HepG2 (cell line): ENCODE data around the gene TMEM31. TPM values are rescaled to one million over a fixed set of nuclear protein-coding genes. Genes with fewer than 3 reads are reported as not detected.
A peak's percentile ranks its signal among the peaks of the same experiment; 100 is the strongest.

ENCODE experiments used
- CENPX ChIP-seq: sonication (generic); formaldehyde crosslinking; IDR thresholded peaks from 2 replicates; pipeline ENCODE4 v1.9.0; 2021; ENCODE audit warnings: mild to moderate bottlenecking, missing genetic modification reagents, moderate library complexity
- GATA4 ChIP-seq: sonication (generic); IDR thresholded peaks from 2 replicates; pipeline ENCODE4 v1.6.1; 2016; ENCODE audit warnings: antibody characterized with exemption, low read depth, borderline replicate concordance
- GTF3A ChIP-seq: sonication (generic); formaldehyde crosslinking; conservative IDR thresholded peaks from 2 replicates; pipeline ENCODE4 v1.4.0; 2020; ENCODE audit warnings: mild to moderate bottlenecking, missing genetic modification reagents
- HDAC2 ChIP-seq: sonication (generic); formaldehyde crosslinking; IDR thresholded peaks from 2 replicates; pipeline ENCODE4 v1.4.0; 2020; ENCODE audit warnings: missing genetic modification reagents
- KLF15 ChIP-seq: sonication (generic); formaldehyde crosslinking; IDR thresholded peaks from 2 replicates; pipeline ENCODE4 v1.8.1; 2023; ENCODE audit warnings: borderline replicate concordance, mild to moderate bottlenecking, inconsistent platforms, missing genetic modification reagents, mixed read lengths
- NFYC ChIP-seq: IDR thresholded peaks from 2 replicates; pipeline ENCODE4 v1.6.1; 2016; ENCODE audit warnings: missing genetic modification reagents, missing compliant biosample characterization
- SALL2 ChIP-seq: sonication (generic); formaldehyde crosslinking; IDR thresholded peaks from 2 replicates; pipeline ENCODE4 v1.8.1; 2023; ENCODE audit warnings: mild to moderate bottlenecking, missing genetic modification reagents, inconsistent platforms
- STAG1 ChIP-seq: sonication (generic); formaldehyde crosslinking; IDR thresholded peaks from 2 replicates; pipeline ENCODE4 v1.4.0; 2020; ENCODE audit warnings: missing genetic modification reagents
- polyA plus RNA-seq, 8 experiments: library from polyadenylated mRNA; depleted of rRNA in 3 of 8; stranded (reverse) in 7 of 8; unstranded in 1 of 8; fragments of >200 nt; fragmentation: Illumina TruSeq in 4 of 8; extraction: Trizol in 4 of 8; gene quantifications; 2 replicates each; pipeline versions ENCODE4 v1.2.1 to v1.2.3, GENCODE V29; 2011 to 2016; ENCODE audit warnings: low read depth in 4 of 8, missing spikeins in 1 of 8, mixed read lengths in 1 of 8; ENCODE audit not compliant: insufficient read depth in 1 of 8
- total RNA-seq, 5 experiments: library from RNA; depleted of rRNA; stranded (reverse); fragments of >200 nt; fragmentation: Illumina TruSeq; extraction: Trizol; gene quantifications; 2 replicates each; pipeline ENCODE4 v1.2.3, GENCODE V29; 2016; ENCODE audit warnings: low read depth in 1 of 5
- TF ChIP-seq, protein P1 (sequence below): sonication (generic); formaldehyde crosslinking; IDR thresholded peaks from 2 replicates; pipeline ENCODE4 v1.4.0; 2020; ENCODE audit warnings: missing genetic modification reagents
- TF ChIP-seq, protein P2 (sequence below): IDR thresholded peaks from 2 replicates; pipeline ENCODE4 v1.6.1; 2016; ENCODE audit warnings: missing compliant biosample characterization, missing genetic modification reagents, borderline replicate concordance
- TF ChIP-seq, protein P3 (sequence below): sonication (generic); formaldehyde crosslinking; IDR thresholded peaks from 2 replicates; pipeline ENCODE4 v1.4.0; 2020; ENCODE audit warnings: missing genetic modification reagents
- TF ChIP-seq, protein P4 (sequence below): sonication (generic); formaldehyde crosslinking; IDR thresholded peaks from 2 replicates; pipeline ENCODE4 v1.8.0; 2022; ENCODE audit warnings: mild to moderate bottlenecking, missing genetic modification reagents, borderline replicate concordance
- TF ChIP-seq, protein P5 (sequence below): IDR thresholded peaks from 2 replicates; pipeline ENCODE4 v1.6.1; 2016; ENCODE audit warnings: low read depth
- TF ChIP-seq, protein P6 (sequence below): sonication (generic); formaldehyde crosslinking; IDR thresholded peaks from 2 replicates; pipeline ENCODE4 v1.5.1; 2020; ENCODE audit warnings: mild to moderate bottlenecking, missing genetic modification reagents

TMEM31 gene
- total and polyA plus RNA-seq, 2 of the 13 experiments (the other 11 are each of a cell fraction or from before 2014, with no cell fraction given): 0.16 TPM; not detected in 1

DNA sequence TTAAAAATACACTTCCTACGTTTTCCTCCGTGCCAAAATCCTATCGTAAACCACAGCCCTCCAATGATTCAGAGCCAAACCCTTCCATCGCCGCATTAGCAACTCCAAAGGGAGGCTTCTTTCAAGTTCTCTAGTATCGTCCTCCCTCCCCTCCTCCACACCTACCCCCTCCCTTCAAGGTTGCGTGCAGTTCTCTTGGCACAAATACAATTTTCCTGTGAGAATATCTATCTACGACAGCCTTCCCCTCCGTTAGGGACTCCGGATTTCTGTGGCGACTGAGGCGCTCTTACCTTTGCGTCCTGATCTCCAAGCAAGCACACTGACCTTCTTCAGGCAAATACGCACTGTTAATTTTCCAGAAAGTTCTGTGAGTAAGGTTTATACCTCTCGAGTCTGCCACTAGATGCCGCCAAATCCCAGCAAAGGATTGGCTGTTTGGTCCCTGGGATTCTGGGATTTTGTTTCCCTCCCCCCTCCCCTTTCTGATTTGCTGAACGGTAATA, 23.0 kb upstream of the TMEM31 start (continued):
- TF ChIP-seq, protein P1, sequence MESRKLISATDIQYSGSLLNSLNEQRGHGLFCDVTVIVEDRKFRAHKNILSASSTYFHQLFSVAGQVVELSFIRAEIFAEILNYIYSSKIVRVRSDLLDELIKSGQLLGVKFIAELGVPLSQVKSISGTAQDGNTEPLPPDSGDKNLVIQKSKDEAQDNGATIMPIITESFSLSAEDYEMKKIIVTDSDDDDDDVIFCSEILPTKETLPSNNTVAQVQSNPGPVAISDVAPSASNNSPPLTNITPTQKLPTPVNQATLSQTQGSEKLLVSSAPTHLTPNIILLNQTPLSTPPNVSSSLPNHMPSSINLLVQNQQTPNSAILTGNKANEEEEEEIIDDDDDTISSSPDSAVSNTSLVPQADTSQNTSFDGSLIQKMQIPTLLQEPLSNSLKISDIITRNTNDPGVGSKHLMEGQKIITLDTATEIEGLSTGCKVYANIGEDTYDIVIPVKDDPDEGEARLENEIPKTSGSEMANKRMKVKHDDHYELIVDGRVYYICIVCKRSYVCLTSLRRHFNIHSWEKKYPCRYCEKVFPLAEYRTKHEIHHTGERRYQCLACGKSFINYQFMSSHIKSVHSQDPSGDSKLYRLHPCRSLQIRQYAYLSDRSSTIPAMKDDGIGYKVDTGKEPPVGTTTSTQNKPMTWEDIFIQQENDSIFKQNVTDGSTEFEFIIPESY: 0 out of 2 replicates have a peak, but pooled peaks have one; percentile 12
- TF ChIP-seq, protein P2, sequence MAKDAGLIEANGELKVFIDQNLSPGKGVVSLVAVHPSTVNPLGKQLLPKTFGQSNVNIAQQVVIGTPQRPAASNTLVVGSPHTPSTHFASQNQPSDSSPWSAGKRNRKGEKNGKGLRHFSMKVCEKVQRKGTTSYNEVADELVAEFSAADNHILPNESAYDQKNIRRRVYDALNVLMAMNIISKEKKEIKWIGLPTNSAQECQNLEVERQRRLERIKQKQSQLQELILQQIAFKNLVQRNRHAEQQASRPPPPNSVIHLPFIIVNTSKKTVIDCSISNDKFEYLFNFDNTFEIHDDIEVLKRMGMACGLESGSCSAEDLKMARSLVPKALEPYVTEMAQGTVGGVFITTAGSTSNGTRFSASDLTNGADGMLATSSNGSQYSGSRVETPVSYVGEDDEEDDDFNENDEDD: peak; percentile 24; the same call in 1 of the 2 replicates
- TF ChIP-seq, protein P3, sequence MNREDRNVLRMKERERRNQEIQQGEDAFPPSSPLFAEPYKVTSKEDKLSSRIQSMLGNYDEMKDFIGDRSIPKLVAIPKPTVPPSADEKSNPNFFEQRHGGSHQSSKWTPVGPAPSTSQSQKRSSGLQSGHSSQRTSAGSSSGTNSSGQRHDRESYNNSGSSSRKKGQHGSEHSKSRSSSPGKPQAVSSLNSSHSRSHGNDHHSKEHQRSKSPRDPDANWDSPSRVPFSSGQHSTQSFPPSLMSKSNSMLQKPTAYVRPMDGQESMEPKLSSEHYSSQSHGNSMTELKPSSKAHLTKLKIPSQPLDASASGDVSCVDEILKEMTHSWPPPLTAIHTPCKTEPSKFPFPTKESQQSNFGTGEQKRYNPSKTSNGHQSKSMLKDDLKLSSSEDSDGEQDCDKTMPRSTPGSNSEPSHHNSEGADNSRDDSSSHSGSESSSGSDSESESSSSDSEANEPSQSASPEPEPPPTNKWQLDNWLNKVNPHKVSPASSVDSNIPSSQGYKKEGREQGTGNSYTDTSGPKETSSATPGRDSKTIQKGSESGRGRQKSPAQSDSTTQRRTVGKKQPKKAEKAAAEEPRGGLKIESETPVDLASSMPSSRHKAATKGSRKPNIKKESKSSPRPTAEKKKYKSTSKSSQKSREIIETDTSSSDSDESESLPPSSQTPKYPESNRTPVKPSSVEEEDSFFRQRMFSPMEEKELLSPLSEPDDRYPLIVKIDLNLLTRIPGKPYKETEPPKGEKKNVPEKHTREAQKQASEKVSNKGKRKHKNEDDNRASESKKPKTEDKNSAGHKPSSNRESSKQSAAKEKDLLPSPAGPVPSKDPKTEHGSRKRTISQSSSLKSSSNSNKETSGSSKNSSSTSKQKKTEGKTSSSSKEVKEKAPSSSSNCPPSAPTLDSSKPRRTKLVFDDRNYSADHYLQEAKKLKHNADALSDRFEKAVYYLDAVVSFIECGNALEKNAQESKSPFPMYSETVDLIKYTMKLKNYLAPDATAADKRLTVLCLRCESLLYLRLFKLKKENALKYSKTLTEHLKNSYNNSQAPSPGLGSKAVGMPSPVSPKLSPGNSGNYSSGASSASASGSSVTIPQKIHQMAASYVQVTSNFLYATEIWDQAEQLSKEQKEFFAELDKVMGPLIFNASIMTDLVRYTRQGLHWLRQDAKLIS (CRISPR knock-in tag): no peak
- peak; percentile 52 for TF ChIP-seq STAG1 (CRISPR knock-in tag)
- peak; percentile 29; the same call in 1 of the 2 replicates for TF ChIP-seq NFYC
- TF ChIP-seq GATA4: no peak
- TF ChIP-seq GTF3A: no peak
- TF ChIP-seq HDAC2 (CRISPR knock-in tag): no peak; the same call in 1 of the 2 replicates
- no peak for TF ChIP-seq SALL2
- TF ChIP-seq, protein P4, sequence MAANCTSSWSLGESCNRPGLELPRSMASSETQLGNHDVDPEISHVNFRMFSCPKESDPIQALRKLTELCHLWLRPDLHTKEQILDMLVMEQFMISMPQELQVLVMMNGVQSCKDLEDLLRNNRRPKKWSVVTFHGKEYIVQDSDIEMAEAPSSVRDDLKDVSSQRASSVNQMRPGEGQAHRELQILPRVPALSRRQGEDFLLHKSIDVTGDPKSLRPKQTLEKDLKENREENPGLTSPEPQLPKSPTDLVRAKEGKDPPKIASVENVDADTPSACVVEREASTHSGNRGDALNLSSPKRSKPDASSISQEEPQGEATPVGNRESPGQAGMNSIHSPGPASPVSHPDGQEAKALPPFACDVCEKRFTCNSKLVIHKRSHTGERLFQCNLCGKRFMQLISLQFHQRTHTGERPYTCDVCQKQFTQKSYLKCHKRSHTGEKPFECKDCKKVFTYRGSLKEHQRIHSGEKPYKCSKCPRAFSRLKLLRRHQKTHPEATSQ: peak; percentile 38; the same call in 1 of the 2 replicates
- no peak for TF ChIP-seq CENPX (CRISPR knock-in tag)
- TF ChIP-seq, protein P5, sequence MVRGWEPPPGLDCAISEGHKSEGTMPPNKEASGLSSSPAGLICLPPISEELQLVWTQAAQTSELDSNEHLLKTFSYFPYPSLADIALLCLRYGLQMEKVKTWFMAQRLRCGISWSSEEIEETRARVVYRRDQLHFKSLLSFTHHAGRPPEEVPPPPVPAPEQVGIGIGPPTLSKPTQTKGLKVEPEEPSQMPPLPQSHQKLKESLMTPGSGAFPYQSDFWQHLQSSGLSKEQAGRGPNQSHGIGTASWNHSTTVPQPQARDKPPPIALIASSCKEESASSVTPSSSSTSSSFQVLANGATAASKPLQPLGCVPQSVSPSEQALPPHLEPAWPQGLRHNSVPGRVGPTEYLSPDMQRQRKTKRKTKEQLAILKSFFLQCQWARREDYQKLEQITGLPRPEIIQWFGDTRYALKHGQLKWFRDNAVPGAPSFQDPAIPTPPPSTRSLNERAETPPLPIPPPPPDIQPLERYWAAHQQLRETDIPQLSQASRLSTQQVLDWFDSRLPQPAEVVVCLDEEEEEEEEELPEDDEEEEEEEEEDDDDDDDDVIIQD: peak; percentile 88; the same call in 1 of the 2 replicates
- TF ChIP-seq, protein P6, sequence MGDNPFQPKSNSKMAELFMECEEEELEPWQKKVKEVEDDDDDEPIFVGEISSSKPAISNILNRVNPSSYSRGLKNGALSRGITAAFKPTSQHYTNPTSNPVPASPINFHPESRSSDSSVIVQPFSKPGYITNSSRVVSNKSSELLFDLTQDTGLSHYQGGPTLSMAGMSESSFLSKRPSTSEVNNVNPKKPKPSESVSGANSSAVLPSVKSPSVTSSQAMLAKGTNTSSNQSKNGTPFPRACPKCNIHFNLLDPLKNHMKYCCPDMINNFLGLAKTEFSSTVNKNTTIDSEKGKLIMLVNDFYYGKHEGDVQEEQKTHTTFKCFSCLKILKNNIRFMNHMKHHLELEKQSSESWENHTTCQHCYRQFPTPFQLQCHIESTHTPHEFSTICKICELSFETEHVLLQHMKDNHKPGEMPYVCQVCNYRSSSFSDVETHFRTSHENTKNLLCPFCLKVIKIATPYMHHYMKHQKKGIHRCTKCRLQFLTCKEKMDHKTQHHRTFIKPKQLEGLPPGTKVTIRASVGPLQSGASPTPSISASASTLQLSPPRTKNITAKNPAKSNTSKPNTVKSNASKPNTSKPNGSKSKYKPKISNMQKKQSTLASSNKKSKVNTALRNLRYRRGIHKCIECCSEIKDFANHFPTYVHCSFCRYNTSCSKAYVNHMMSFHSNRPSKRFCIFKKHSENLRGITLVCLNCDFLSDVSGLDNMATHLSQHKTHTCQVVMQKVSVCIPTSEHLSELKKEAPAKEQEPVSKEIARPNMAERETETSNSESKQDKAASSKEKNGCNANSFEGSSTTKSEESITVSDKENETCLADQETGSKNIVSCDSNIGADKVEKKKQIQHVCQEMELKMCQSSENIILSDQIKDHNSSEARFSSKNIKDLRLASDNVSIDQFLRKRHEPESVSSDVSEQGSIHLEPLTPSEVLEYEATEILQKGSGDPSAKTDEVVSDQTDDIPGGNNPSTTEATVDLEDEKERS: no peak
- no peak for TF ChIP-seq KLF15 (CRISPR knock-in tag)
